ENCODE results near the gene IRS2. TPM values are rescaled to one million over a fixed set of nuclear protein-coding genes. Genes with fewer than 3 reads are reported as not detected.

The IRS2 gene
- total RNA-seq, 1 donor from 2014 or later = 12.1 TPM

GRCh38 chr13:109725297-109725696 is 61.1 kb downstream of the IRS2 start:
- intact Hi-C loops (cut with DNase I) = no loop called here
- DNase-seq (no peak), ATAC-seq (ENCODE audit: poor library complexity) (no peak)

- ATAC-seq (ENCODE audit: poor library complexity) (no peak), DNase-seq (no peak)
- intact Hi-C loops (cut with DNase I) = no loop called here
These were observed 61.8 kb downstream of the IRS2 start for GRCh38 chr13:109724603-109725002.

GRCh38 chr13:109723046-109723445 is 63.3 kb downstream of the IRS2 start:
- intact Hi-C loops (cut with DNase I) = no loop called here

GRCh38 chr13:109722068-109722467 is 64.3 kb downstream of the IRS2 start:
- ATAC-seq (ENCODE audit: poor library complexity) = no peak
- DNase-seq = no peak
- intact Hi-C loops (cut with DNase I) = no loop called here

More at GRCh38 chr13:109723046-109723445, 63.3 kb downstream of the IRS2 start:
- ATAC-seq (ENCODE audit: poor library complexity) (no peak), DNase-seq (no peak)

GRCh38 chr13:109720758-109721184 is 65.6 kb downstream of the IRS2 start:
- DNase-seq = no peak
- intact Hi-C loops (cut with DNase I) = no loop called here
- ATAC-seq (ENCODE audit: poor library complexity) = no peak

- intact Hi-C loops (cut with DNase I) = no loop called here
- DNase-seq (no peak), ATAC-seq (ENCODE audit: poor library complexity) (no peak)
These were observed 66.3 kb downstream of the IRS2 start for GRCh38 chr13:109719962-109720646.

GRCh38 chr13:109718726-109719125 is 67.7 kb downstream of the IRS2 start:
- intact Hi-C loops (cut with DNase I) = no loop called here
- DNase-seq = no peak
- ATAC-seq (ENCODE audit: poor library complexity) = no peak

GRCh38 chr13:109717686-109718085 is 68.7 kb downstream of the IRS2 start:
- ATAC-seq (ENCODE audit: poor library complexity) = no peak
- intact Hi-C loops (cut with DNase I) = no loop called here
- no peak for DNase-seq

- intact Hi-C loops (cut with DNase I) = no loop called here
These were observed 70.5 kb downstream of the IRS2 start for GRCh38 chr13:109715902-109716301.

GRCh38 chr13:109713681-109714080 is 72.7 kb downstream of the IRS2 start:
- intact Hi-C loops (cut with DNase I) = no loop called here
- DNase-seq (no peak), ATAC-seq (ENCODE audit: poor library complexity) (no peak)

More at GRCh38 chr13:109715902-109716301, 70.5 kb downstream of the IRS2 start:
- ATAC-seq (ENCODE audit: poor library complexity) (peak; percentile 61), DNase-seq (no peak)

- no peak for DNase-seq
- intact Hi-C loops (cut with DNase I) = no loop called here
- ATAC-seq (ENCODE audit: poor library complexity) = no peak
These were observed 74.2 kb downstream of the IRS2 start for GRCh38 chr13:109712124-109712722.

GRCh38 chr13:109707742-109708617 is 78.4 kb downstream of the IRS2 start:
- no peak for ATAC-seq (ENCODE audit: poor library complexity)
- DNase-seq = no peak
- intact Hi-C loops (cut with DNase I) = no loop called here

GRCh38 chr13:109707044-109707741 is 79.2 kb downstream of the IRS2 start:
- intact Hi-C loops (cut with DNase I) = no loop called here
- ATAC-seq (ENCODE audit: poor library complexity) (no peak), DNase-seq (no peak)

GRCh38 chr13:109706015-109706715 is 80.2 kb downstream of the IRS2 start:
- no peak for DNase-seq
- peak; percentile 15 for ATAC-seq (ENCODE audit: poor library complexity)
- intact Hi-C loops (cut with DNase I) = no loop called here

GRCh38 chr13:109704771-109705635 is 81.4 kb downstream of the IRS2 start:
- intact Hi-C loops (cut with DNase I) = no loop called here
- DNase-seq = peak; percentile 76

GRCh38 chr13:109703250-109703649 is 83.1 kb downstream of the IRS2 start:
- ATAC-seq (ENCODE audit: poor library complexity) = no peak

More at GRCh38 chr13:109704771-109705635, 81.4 kb downstream of the IRS2 start:
- peak; percentile 86 for ATAC-seq (ENCODE audit: poor library complexity)

More at GRCh38 chr13:109703250-109703649, 83.1 kb downstream of the IRS2 start:
- intact Hi-C loops (cut with DNase I) = no loop called here
- no peak for DNase-seq

Data from Right ventricle myocardium superior (tissue), 1 donor.